Tibial nerve (tissue), 4 donors: Measurements from ENCODE around the gene GPRIN3.

Experiments used
- EP300 ChIP-seq, 2 donors: sonication (generic); formaldehyde crosslinking; IDR thresholded peaks; one replicate each; pipeline ENCODE4 v1.6.1; 2017; ENCODE audit warnings: antibody characterized with exemption in 2 of 2, mild to moderate bottlenecking in 1 of 2
- TF ChIP-seq, protein P1 (sequence below), 5 experiments: fragments of 200-600 bp in 3 of 5; fragments of 450-650 bp in 2 of 5; sonication (generic) in 3 of 5; IDR thresholded peaks; one replicate each; pipeline ENCODE4 v1.5.1; 2016 to 2019; ENCODE audit warnings: antibody characterized with exemption in 5 of 5, mild to moderate bottlenecking in 3 of 5, moderate library complexity in 2 of 5

GRCh38 chr4:89249716-89250361 lies 57.8 kb downstream of the GPRIN3 start:
- TF ChIP-seq EP300 (IDR thresholded peaks at IDR 0.05), result no peak
- TF ChIP-seq, protein P1, sequence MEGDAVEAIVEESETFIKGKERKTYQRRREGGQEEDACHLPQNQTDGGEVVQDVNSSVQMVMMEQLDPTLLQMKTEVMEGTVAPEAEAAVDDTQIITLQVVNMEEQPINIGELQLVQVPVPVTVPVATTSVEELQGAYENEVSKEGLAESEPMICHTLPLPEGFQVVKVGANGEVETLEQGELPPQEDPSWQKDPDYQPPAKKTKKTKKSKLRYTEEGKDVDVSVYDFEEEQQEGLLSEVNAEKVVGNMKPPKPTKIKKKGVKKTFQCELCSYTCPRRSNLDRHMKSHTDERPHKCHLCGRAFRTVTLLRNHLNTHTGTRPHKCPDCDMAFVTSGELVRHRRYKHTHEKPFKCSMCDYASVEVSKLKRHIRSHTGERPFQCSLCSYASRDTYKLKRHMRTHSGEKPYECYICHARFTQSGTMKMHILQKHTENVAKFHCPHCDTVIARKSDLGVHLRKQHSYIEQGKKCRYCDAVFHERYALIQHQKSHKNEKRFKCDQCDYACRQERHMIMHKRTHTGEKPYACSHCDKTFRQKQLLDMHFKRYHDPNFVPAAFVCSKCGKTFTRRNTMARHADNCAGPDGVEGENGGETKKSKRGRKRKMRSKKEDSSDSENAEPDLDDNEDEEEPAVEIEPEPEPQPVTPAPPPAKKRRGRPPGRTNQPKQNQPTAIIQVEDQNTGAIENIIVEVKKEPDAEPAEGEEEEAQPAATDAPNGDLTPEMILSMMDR (IDR thresholded peaks at IDR 0.05), result no peak
